ENCODE data around the gene MAU2. TPM values are rescaled to one million over a fixed set of nuclear protein-coding genes. Genes with fewer than 3 reads are reported as not detected.
A peak's percentile ranks its signal among the peaks of the same experiment; 100 is the strongest.

MAU2 gene
- total RNA-seq, 1 experiment from 2014 or later: 38.0 TPM

GRCh38 chr19:19368087-19368486, 47.5 kb downstream of the MAU2 start:
- no peak overlapping the region for H3K27ac ChIP-seq (ENCODE audit: low read length)
- H3K36me3 ChIP-seq (ENCODE audit: control insufficient read depth, insufficient read depth, low read length): no peaks in the 10 kb centered on the region
- no peaks in the 10 kb centered on the region for H3K4me1 ChIP-seq (ENCODE audit: control insufficient read depth, insufficient read depth, low read length)
- no peak for DNase-seq (ENCODE audit: low read depth, low spot score)
- POLR2A ChIA-PET: no interaction called here
- intact Hi-C loops (cut with micrococcal nuclease; ENCODE audit: unreplicated experiment): loop anchor here (5.0 kb wide), 1 partner anchor 119 kb away; no protein-coding TSS in a partner anchor
- ATAC-seq: no peak
- CTCF ChIA-PET: no interaction called here
- H3K9me3 ChIP-seq (ENCODE audit: control insufficient read depth, insufficient read depth, low read depth, low read length): no peaks in the 10 kb centered on the region
- no TSS peak for BruUV-seq (replicated peaks)
- in situ Hi-C loops (cut with HindIII; ENCODE audit: low pct_unique_long_range_greater_than_20kb, low sequenced_read_pairs): no loop called here
- H3K4me3 ChIP-seq (ENCODE audit: low read depth in 2 of 2, low read length in 2 of 2): no peak overlapping the region
- no peak for TF ChIP-seq TCF7L2 (IDR thresholded peaks at IDR 0.05; ENCODE audit: low read depth, low read length)
- TF ChIP-seq SIN3A (IDR thresholded peaks at IDR 0.05; ENCODE audit: borderline replicate concordance, insufficient read depth, low read depth, low read length): no peak
- TF ChIP-seq REST (IDR thresholded peaks at IDR 0.05; ENCODE audit: insufficient read depth in 1 of 2, low read depth in 2 of 2, low read length in 1 of 2): no peak
- no peaks in the 10 kb centered on the region for H3K27me3 ChIP-seq (ENCODE audit: control insufficient read depth, insufficient read depth, low read length)

- intact Hi-C loops (cut with micrococcal nuclease; ENCODE audit: unreplicated experiment): no loop called here
- CTCF ChIA-PET: no interaction called here
- no peaks in the 10 kb centered on the region for H3K9me3 ChIP-seq (ENCODE audit: control insufficient read depth, insufficient read depth, low read depth, low read length)
- no peaks in the 10 kb centered on the region for H3K27me3 ChIP-seq (ENCODE audit: control insufficient read depth, insufficient read depth, low read length)
- H3K36me3 ChIP-seq (ENCODE audit: control insufficient read depth, insufficient read depth, low read length): no peaks in the 10 kb centered on the region
- no peak overlapping the region for H3K4me3 ChIP-seq (ENCODE audit: low read depth in 2 of 2, low read length in 2 of 2)
- in situ Hi-C loops (cut with HindIII; ENCODE audit: low pct_unique_long_range_greater_than_20kb, low sequenced_read_pairs): no loop called here
- ATAC-seq (no peak), DNase-seq (ENCODE audit: low read depth, low spot score) (no peak)
- no TSS peak for BruUV-seq (replicated peaks)
- TF ChIP-seq CTCF (IDR thresholded peaks at IDR 0.05): no peak
- no peak overlapping the region for H3K27ac ChIP-seq (ENCODE audit: low read length)
- POLR2A ChIA-PET: no interaction called here
- no peaks in the 10 kb centered on the region for H3K4me1 ChIP-seq (ENCODE audit: control insufficient read depth, insufficient read depth, low read length)
These were observed 50.4 kb downstream of the MAU2 start for GRCh38 chr19:19371059-19371458.

GRCh38 chr19:19372656-19373416, 52.2 kb downstream of the MAU2 start:
- no TSS peak for BruUV-seq (replicated peaks)
- POLR2A ChIA-PET: no interaction called here

More at GRCh38 chr19:19372656-19373416, 52.2 kb downstream of the MAU2 start:
- intact Hi-C loops (cut with micrococcal nuclease; ENCODE audit: unreplicated experiment): no loop called here
- no peak for TF ChIP-seq REST (IDR thresholded peaks at IDR 0.05; ENCODE audit: insufficient read depth in 1 of 2, low read depth in 2 of 2, low read length in 1 of 2)
- no peak for TF ChIP-seq CTCF (IDR thresholded peaks at IDR 0.05)
- TF ChIP-seq POLR2AphosphoS5 (IDR thresholded peaks at IDR 0.05; ENCODE audit: low read depth, low read length): no peak
- TF ChIP-seq SIN3A (IDR thresholded peaks at IDR 0.05; ENCODE audit: borderline replicate concordance, insufficient read depth, low read depth, low read length): no peak
- TF ChIP-seq TCF7L2 (IDR thresholded peaks at IDR 0.05; ENCODE audit: low read depth, low read length): no peak
- in situ Hi-C loops (cut with HindIII; ENCODE audit: low pct_unique_long_range_greater_than_20kb, low sequenced_read_pairs): no loop called here
- no peak overlapping the region for H3K27ac ChIP-seq (ENCODE audit: low read length)
- H3K4me3 ChIP-seq (ENCODE audit: low read depth in 2 of 2, low read length in 2 of 2): no peak overlapping the region
- H3K4me1 ChIP-seq (ENCODE audit: control insufficient read depth, insufficient read depth, low read length): no peaks in the 10 kb centered on the region
- H3K27me3 ChIP-seq (ENCODE audit: control insufficient read depth, insufficient read depth, low read length): no peaks in the 10 kb centered on the region
- H3K9me3 ChIP-seq (ENCODE audit: control insufficient read depth, insufficient read depth, low read depth, low read length): no peaks in the 10 kb centered on the region
- CTCF ChIA-PET: no interaction called here
- H3K36me3 ChIP-seq (ENCODE audit: control insufficient read depth, insufficient read depth, low read length): no peaks in the 10 kb centered on the region
- DNase-seq (ENCODE audit: low read depth, low spot score): no peak
- peak; percentile 63; the same call in 1 of the 2 replicates for ATAC-seq
